Esophagus (tissue), 2 donors: ENCODE data around the gene STAT3. TPM values are rescaled to one million over a fixed set of nuclear protein-coding genes. Genes with fewer than 3 reads are reported as not detected.
"Not testable (repeated sequence)": the region's sequence is repeated elsewhere in the genome, so short reads cannot be mapped to it uniquely, and the experiment has no call there.

Experiments used
- H3K27ac ChIP-seq, 2 donors: one replicate each; pipeline ENCODE4 v1.5.1; 2013; ENCODE audit warnings: low read depth in 2 of 2, mild to moderate bottlenecking in 2 of 2, inconsistent platforms in 1 of 2, low read length in 1 of 2, moderate library complexity in 1 of 2
- H3K27me3 ChIP-seq, 2 donors: one replicate each; pipeline ENCODE4 v1.6.1; 2013; ENCODE audit warnings: low read length in 2 of 2, control low read depth in 1 of 2, mild to moderate bottlenecking in 1 of 2; ENCODE audit not compliant: insufficient read depth in 2 of 2, control insufficient read depth in 1 of 2
- H3K36me3 ChIP-seq, 2 donors: one replicate each; pipeline ENCODE4 v1.6.1; 2013; ENCODE audit warnings: low read length in 1 of 2; ENCODE audit not compliant: control insufficient read depth in 2 of 2, insufficient read depth in 2 of 2
- H3K4me1 ChIP-seq, 2 donors: one replicate each; pipeline ENCODE4 v1.6.1; 2013; ENCODE audit warnings: low read length in 1 of 2; ENCODE audit not compliant: control insufficient read depth in 2 of 2, insufficient read depth in 2 of 2
- H3K4me3 ChIP-seq, 2 donors: one replicate each; pipeline ENCODE4 v1.5.1; 2013; ENCODE audit warnings: low read length in 2 of 2, mild to moderate bottlenecking in 2 of 2, low read depth in 1 of 2, moderate library complexity in 1 of 2
- H3K9me3 ChIP-seq, 2 donors: one replicate each; pipeline ENCODE4 v1.6.1; 2013; ENCODE audit warnings: mild to moderate bottlenecking in 2 of 2, low read depth in 1 of 2, low read length in 1 of 2, moderate library complexity in 1 of 2; ENCODE audit not compliant: control insufficient read depth in 2 of 2, insufficient read depth in 1 of 2
- WGBS, 2 donors: extraction: QIAGEN DNeasy Blood & Tissue Kit; methylation state at CpG; one replicate each; pipeline ENCODE4 v1.1.7; 2013; 5-methylcytosine and 5-hydroxymethylcytosine counted together
- polyA plus RNA-seq, 2 donors: library from polyadenylated mRNA; stranded (reverse); fragments of 200-250 nt; gene quantifications; one replicate each; pipeline ENCODE4 v1.2.3, GENCODE V29; 2013
- donor health status: healthy with polysubstance abuse.
- donor health status: Bipolar disorder and iron deficiency.

The STAT3 gene
- polyA plus RNA-seq, 2 donors: 30.8 to 64.2 TPM

GRCh38 chr17:42322382-42323267, 65.6 kb downstream of the STAT3 start:
- Histone ChIP-seq H3K36me3 (peaks cover 11 to 25% of the 10 kb centered on the region in 2 donors), H3K4me3 (no peak overlapping the region), H3K27ac (peak overlapping the region in 1 of 2 donors; percentile 68)

GRCh38 chr17:42321555-42321954, 66.7 kb downstream of the STAT3 start:
- Histone ChIP-seq H3K27me3 (no peaks in the 10 kb centered on the region), H3K4me3 (no peak overlapping the region), H3K9me3 (no peaks in the 10 kb centered on the region), H3K4me1 (peaks cover 3 to 4% of the 10 kb centered on the region in 2 donors), H3K27ac (no peak overlapping the region), H3K36me3 (peaks cover 11 to 27% of the 10 kb centered on the region in 2 donors)
- WGBS, 2 donors: 89 to 93% methylated on average over 4 of the region's 4 CpGs

More at GRCh38 chr17:42322382-42323267, 65.6 kb downstream of the STAT3 start:
- no peaks in the 10 kb centered on the region for H3K27me3 ChIP-seq
- peaks cover 3 to 4% of the 10 kb centered on the region in 2 donors for H3K4me1 ChIP-seq
- 33% methylated on average over 10 of the region's 10 CpGs for WGBS, 2 donors
- H3K9me3 ChIP-seq: no peaks in the 10 kb centered on the region

GRCh38 chr17:42317967-42318366, 70.3 kb downstream of the STAT3 start:
- not testable (repeated sequence) for H3K4me1 ChIP-seq, H3K9me3 ChIP-seq, H3K4me3 ChIP-seq, H3K27me3 ChIP-seq, H3K27ac ChIP-seq
- H3K36me3 ChIP-seq: peaks cover 19 to 31% of the 10 kb centered on the region in 2 donors
- WGBS, 2 donors: 96 to 99% methylated on average over 6 of the region's 6 CpGs

GRCh38 chr17:42317266-42317845, 70.9 kb downstream of the STAT3 start:
- no peak overlapping the region for H3K27ac ChIP-seq
- peaks cover 19 to 28% of the 10 kb centered on the region in 2 donors for H3K36me3 ChIP-seq
- H3K4me3 ChIP-seq: no peak overlapping the region
- no peaks in the 10 kb centered on the region for H3K9me3 ChIP-seq
- WGBS, 2 donors: 49 to 72% methylated on average over 5 of the region's 5 CpGs
- H3K27me3 ChIP-seq: no peaks in the 10 kb centered on the region
- peaks cover 0 to 3% of the 10 kb centered on the region in 2 donors for H3K4me1 ChIP-seq

- 83 to 88% methylated on average over 4 of the region's 4 CpGs for WGBS, 2 donors
- Histone ChIP-seq H3K27ac (no peak overlapping the region), H3K4me1 (peaks cover 0 to 3% of the 10 kb centered on the region in 2 donors), H3K9me3 (no peaks in the 10 kb centered on the region), H3K36me3 (peaks cover 19 to 23% of the 10 kb centered on the region in 2 donors), H3K27me3 (no peaks in the 10 kb centered on the region), H3K4me3 (no peak overlapping the region)
Measured at GRCh38 chr17:42316755-42317154, 71.5 kb downstream of the STAT3 start.

- H3K4me1 ChIP-seq: peaks cover 0 to 3% of the 10 kb centered on the region in 2 donors
- no peaks in the 10 kb centered on the region for H3K9me3 ChIP-seq
- H3K36me3 ChIP-seq: peaks cover 19 to 26% of the 10 kb centered on the region in 2 donors
- H3K27me3 ChIP-seq: no peaks in the 10 kb centered on the region
- H3K27ac ChIP-seq: no peak overlapping the region
- H3K4me3 ChIP-seq: no peak overlapping the region
- 76 to 78% methylated on average over 10 of the region's 10 CpGs for WGBS, 2 donors
Measured at GRCh38 chr17:42315402-42316156, 72.7 kb downstream of the STAT3 start.

- H3K27me3 ChIP-seq: no peaks in the 10 kb centered on the region
Measured at GRCh38 chr17:42313773-42314566, 74.3 kb downstream of the STAT3 start.

GRCh38 chr17:42313389-42313772, 74.9 kb downstream of the STAT3 start:
- Histone ChIP-seq H3K4me1 (no peaks in the 10 kb centered on the region), H3K9me3 (no peaks in the 10 kb centered on the region), H3K27me3 (no peaks in the 10 kb centered on the region), H3K27ac (no peak overlapping the region), H3K4me3 (no peak overlapping the region), H3K36me3 (peaks cover 12 to 22% of the 10 kb centered on the region in 2 donors)
- 88 to 91% methylated on average over 4 of the region's 4 CpGs for WGBS, 2 donors

More at GRCh38 chr17:42313773-42314566, 74.3 kb downstream of the STAT3 start:
- H3K4me1 ChIP-seq: no peaks in the 10 kb centered on the region
- H3K27ac ChIP-seq: peak overlapping the region in 1 of 2 donors; percentile 22
- no peaks in the 10 kb centered on the region for H3K9me3 ChIP-seq
- WGBS, 2 donors: 64 to 69% methylated on average over 14 of the region's 14 CpGs
- H3K4me3 ChIP-seq: no peak overlapping the region
- H3K36me3 ChIP-seq: peaks cover 13 to 22% of the 10 kb centered on the region in 2 donors
